Measurements from ENCODE around the gene ACVRL1. TPM values are rescaled to one million over a fixed set of nuclear protein-coding genes. Genes with fewer than 3 reads are reported as not detected.

ACVRL1 gene
- total RNA-seq, 4 donors from 2014 or later = 2.0 to 71.3 (median 14.5) TPM

DNA sequence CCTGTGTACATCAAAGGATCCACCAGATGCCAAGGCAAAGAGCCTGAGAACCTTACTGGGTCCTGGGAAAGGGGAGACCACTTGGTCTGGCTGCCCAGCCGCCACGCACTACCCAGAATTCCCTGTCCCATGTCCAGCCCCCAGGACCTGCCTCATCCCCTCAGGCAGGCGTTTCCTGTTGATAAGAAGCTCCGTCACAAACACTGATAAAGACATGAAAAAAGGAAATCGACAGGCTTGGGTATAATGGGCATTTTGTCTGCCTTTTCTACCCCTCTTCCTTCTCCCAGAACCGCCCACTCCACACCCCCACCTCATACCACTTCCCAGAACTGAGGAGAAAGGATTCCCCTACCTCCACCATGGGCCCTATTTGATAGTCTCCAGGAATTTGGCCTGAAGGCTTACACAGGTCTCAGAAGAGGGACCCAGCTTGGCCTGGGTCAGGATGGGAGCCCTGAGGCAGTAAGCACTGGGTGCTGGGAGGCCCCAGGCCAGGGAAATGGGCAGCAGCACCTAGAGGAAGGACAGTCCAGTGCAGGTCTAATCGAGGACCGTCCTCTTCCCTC, 18.8 kb downstream of the ACVRL1 start:
- Histone ChIP-seq H3K4me3 (no peak overlapping the region), H3K36me3 (no peaks in the 10 kb centered on the region), H3K4me1 (peaks cover 10 to 29% (median 18%) of the 10 kb centered on the region in 3 donors), H3K27me3 (no peaks in the 10 kb centered on the region), H3K9me3 (no peaks in the 10 kb centered on the region), H3K27ac (peak overlapping the region in 2 of 4 donors; percentile 56 to 64)
- intact Hi-C loops (cut with DNase I) = no loop called here
- TF ChIP-seq POLR2A (IDR thresholded peaks at IDR 0.05) = no peak
- TF ChIP-seq, protein P1, sequence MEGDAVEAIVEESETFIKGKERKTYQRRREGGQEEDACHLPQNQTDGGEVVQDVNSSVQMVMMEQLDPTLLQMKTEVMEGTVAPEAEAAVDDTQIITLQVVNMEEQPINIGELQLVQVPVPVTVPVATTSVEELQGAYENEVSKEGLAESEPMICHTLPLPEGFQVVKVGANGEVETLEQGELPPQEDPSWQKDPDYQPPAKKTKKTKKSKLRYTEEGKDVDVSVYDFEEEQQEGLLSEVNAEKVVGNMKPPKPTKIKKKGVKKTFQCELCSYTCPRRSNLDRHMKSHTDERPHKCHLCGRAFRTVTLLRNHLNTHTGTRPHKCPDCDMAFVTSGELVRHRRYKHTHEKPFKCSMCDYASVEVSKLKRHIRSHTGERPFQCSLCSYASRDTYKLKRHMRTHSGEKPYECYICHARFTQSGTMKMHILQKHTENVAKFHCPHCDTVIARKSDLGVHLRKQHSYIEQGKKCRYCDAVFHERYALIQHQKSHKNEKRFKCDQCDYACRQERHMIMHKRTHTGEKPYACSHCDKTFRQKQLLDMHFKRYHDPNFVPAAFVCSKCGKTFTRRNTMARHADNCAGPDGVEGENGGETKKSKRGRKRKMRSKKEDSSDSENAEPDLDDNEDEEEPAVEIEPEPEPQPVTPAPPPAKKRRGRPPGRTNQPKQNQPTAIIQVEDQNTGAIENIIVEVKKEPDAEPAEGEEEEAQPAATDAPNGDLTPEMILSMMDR (IDR thresholded peaks at IDR 0.05) = no peak
- no peak for DNase-seq
- 59 to 68% methylated on average over 6 to 8 of the region's 8 CpGs for WGBS, 2 donors

GRCh38 chr12:51926718-51927117, 19.4 kb downstream of the ACVRL1 start:
- no peak for DNase-seq
- intact Hi-C loops (cut with DNase I) = no loop called here
- Histone ChIP-seq H3K27me3 (no peaks in the 10 kb centered on the region), H3K4me3 (no peak overlapping the region), H3K9me3 (no peaks in the 10 kb centered on the region), H3K27ac (peak overlapping the region in 2 of 4 donors; percentile 56 to 64), H3K4me1 (peaks cover 10 to 29% (median 18%) of the 10 kb centered on the region in 3 donors), H3K36me3 (no peaks in the 10 kb centered on the region)
- WGBS, 2 donors = 48 to 74% methylated on average over 2 of the region's 2 CpGs
- TF ChIP-seq, protein P1 (IDR thresholded peaks at IDR 0.05) = peak; percentile 10 to 92 (median 78)
- TF ChIP-seq POLR2A (IDR thresholded peaks at IDR 0.05) = no peak

- Histone ChIP-seq H3K4me1 (no peaks in the 10 kb centered on the region), H3K9me3 (no peaks in the 10 kb centered on the region), H3K27ac (no peak overlapping the region), H3K36me3 (no peaks in the 10 kb centered on the region), H3K27me3 (no peaks in the 10 kb centered on the region), H3K4me3 (no peak overlapping the region)
- TF ChIP-seq, protein P1 (IDR thresholded peaks at IDR 0.05) = no peak
- TF ChIP-seq POLR2A (IDR thresholded peaks at IDR 0.05) = no peak
- intact Hi-C loops (cut with DNase I) = no loop called here
- no peak for DNase-seq
- 69 to 73% methylated on average over 5 of the region's 5 CpGs for WGBS, 2 donors
Measured at GRCh38 chr12:51932218-51933076, 25.1 kb downstream of the ACVRL1 start.

DNA sequence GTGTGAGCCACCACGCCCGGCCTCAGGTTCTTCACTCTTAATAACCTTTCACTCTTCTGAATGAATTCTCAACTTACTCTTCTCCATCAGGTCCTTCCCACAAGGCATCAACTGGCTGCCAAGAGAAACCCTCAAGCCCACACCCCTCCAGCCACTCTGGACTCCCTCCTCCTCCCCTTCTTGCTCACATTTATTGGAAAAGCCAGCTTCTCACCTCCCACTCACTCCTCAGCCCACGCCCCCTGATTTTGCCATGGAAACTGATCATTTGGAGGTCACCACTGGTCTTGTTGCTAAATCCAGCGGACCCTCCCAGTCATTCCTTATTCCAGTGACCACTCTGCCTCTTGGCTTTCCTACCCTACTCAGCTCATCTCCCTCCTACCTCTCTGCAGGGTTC, 26.8 kb downstream of the ACVRL1 start:
- intact Hi-C loops (cut with DNase I) = no loop called here
- 84 to 94% methylated on average over 4 of the region's 4 CpGs for WGBS, 2 donors
- DNase-seq = no peak
- TF ChIP-seq POLR2A (IDR thresholded peaks at IDR 0.05) = no peak
- TF ChIP-seq, protein P1 (IDR thresholded peaks at IDR 0.05) = no peak
- H3K4me1 ChIP-seq = peaks cover 0 to 14% (median 7%) of the 10 kb centered on the region in 3 donors
- no peaks in the 10 kb centered on the region for H3K9me3 ChIP-seq
- H3K27me3 ChIP-seq = no peaks in the 10 kb centered on the region
- no peak overlapping the region for H3K27ac ChIP-seq
- no peak overlapping the region for H3K4me3 ChIP-seq
- no peaks in the 10 kb centered on the region for H3K36me3 ChIP-seq

GRCh38 chr12:51937926-51938325, 30.6 kb downstream of the ACVRL1 start:
- WGBS, 2 donors = 32 to 33% methylated on average over 1 to 2 of the region's 2 CpGs
- H3K4me1 ChIP-seq = peaks cover 18 to 53% (median 18%) of the 10 kb centered on the region in 3 donors
- TF ChIP-seq POLR2A (IDR thresholded peaks at IDR 0.05) = no peak
- TF ChIP-seq, protein P1 (IDR thresholded peaks at IDR 0.05) = no peak
- no peaks in the 10 kb centered on the region for H3K9me3 ChIP-seq
- H3K36me3 ChIP-seq = no peaks in the 10 kb centered on the region
- no peaks in the 10 kb centered on the region for H3K27me3 ChIP-seq
- H3K4me3 ChIP-seq = no peak overlapping the region
- intact Hi-C loops (cut with DNase I) = no loop called here
- no peak for DNase-seq
- peak overlapping the region in 3 of 4 donors; percentile 47 to 80 (median 76) for H3K27ac ChIP-seq
